Karpas-422 (cell line): ENCODE results near the gene LSAMP. TPM values are rescaled to one million over a fixed set of nuclear protein-coding genes. Genes with fewer than 3 reads are reported as not detected.
A peak's percentile ranks its signal among the peaks of the same experiment; 100 is the strongest.

Source experiments
- DNase-seq: peaks from one replicate; pipeline ENCODE4 v3.0.0-alpha.2; 2015
- H2AFZ ChIP-seq: fragments of 200-600 bp; sonication (generic); 2 replicates; pipeline ENCODE4 v1.6.1; 2014; ENCODE audit warnings: antibody characterized with exemption, low read length, mixed read lengths
- H3K27ac ChIP-seq: fragments of 200-600 bp; sonication (generic); 2 replicates; pipeline ENCODE4 v1.5.1; 2014; ENCODE audit warnings: mild to moderate bottlenecking, low read length, moderate library complexity
- H3K27me3 ChIP-seq: fragments of 200-600 bp; sonication (generic); 2 replicates; pipeline ENCODE4 v1.6.1; 2014; ENCODE audit warnings: low read length, mixed read lengths
- H3K36me3 ChIP-seq: fragments of 200-600 bp; sonication (generic); 2 replicates; pipeline ENCODE4 v1.6.1; 2014; ENCODE audit warnings: low read length, mixed read lengths; ENCODE audit not compliant: insufficient read depth
- H3K4me1 ChIP-seq: fragments of 200-600 bp; sonication (generic); 2 replicates; pipeline ENCODE4 v1.6.1; 2014; ENCODE audit warnings: mild to moderate bottlenecking, low read length, mixed read lengths
- H3K4me2 ChIP-seq: fragments of 200-600 bp; sonication (generic); 2 replicates; pipeline ENCODE4 v1.6.1; 2014; ENCODE audit warnings: low read length, low read depth, mild to moderate bottlenecking; ENCODE audit not compliant: poor library complexity, severe bottlenecking
- H3K4me3 ChIP-seq: fragments of 200-600 bp; sonication (generic); 2 replicates; pipeline ENCODE4 v1.5.1; 2014; ENCODE audit warnings: mild to moderate bottlenecking, antibody characterized with exemption, low read length, mixed read lengths
- H3K79me2 ChIP-seq: fragments of 200-600 bp; sonication (generic); 2 replicates; pipeline ENCODE4 v1.6.1; 2014; ENCODE audit warnings: mild to moderate bottlenecking, low read length, mixed read lengths
- H3K9ac ChIP-seq: fragments of 200-600 bp; sonication (generic); 2 replicates; pipeline ENCODE4 v1.6.0; 2014; ENCODE audit warnings: low read length
- H3K9me2 ChIP-seq: fragments of 200-600 bp; sonication (generic), shearing (Covaris generic); replicated peaks from 2 replicates; pipeline ENCODE4 v1.6.0; 2014; ENCODE audit warnings: mild to moderate bottlenecking, low read length, moderate library complexity; ENCODE audit not compliant: insufficient read depth
- H3K9me3 ChIP-seq: fragments of 300-700, 200-600 bp; sonication (generic); 2 replicates; pipeline ENCODE4 v1.6.1; 2014; ENCODE audit warnings: low read length, mixed read lengths
- H4K20me1 ChIP-seq: fragments of 200-600 bp; sonication (generic); 2 replicates; pipeline ENCODE4 v1.6.1; 2014; ENCODE audit warnings: mild to moderate bottlenecking, antibody characterized with exemption, low read length, low read depth; ENCODE audit not compliant: insufficient read depth
- total RNA-seq: library from RNA; depleted of rRNA; stranded (reverse); fragments of >200 nt; shearing (Covaris generic); gene quantifications from 2 replicates; pipeline ENCODE4 v1.2.3, GENCODE V29; 2014; ENCODE audit warnings: low replicate concordance

Gene LSAMP
- total RNA-seq, 1 experiment from 2014 or later = not detected

DNA sequence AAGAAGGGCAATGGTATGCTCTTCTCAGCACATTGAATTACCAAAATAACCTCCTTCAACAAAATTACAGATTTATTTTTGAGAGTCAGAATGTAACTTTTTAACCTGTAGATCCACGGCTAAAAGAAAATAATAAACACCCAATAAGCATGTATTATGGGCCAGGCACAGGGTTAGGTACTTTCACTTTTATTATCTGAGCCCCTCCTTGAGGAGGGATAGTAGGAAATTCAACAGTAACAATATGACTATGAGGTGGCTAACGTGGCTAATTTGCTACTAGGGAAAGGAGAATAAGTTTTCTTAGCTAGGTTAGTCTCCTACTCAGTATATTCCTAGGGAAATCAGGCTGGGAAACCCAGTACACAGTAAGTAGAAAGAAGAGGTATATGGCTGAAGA lies 515.1 kb downstream of the LSAMP start:
- no peak overlapping the region for H3K4me2 ChIP-seq
- H2AFZ ChIP-seq = no peak overlapping the region
- H3K9ac ChIP-seq = no peak overlapping the region
- H3K79me2 ChIP-seq = no peaks in the 10 kb centered on the region
- H3K27me3 ChIP-seq = no peaks in the 10 kb centered on the region; the same call in 1 of the 2 replicates
- no peaks in the 10 kb centered on the region for H4K20me1 ChIP-seq
- no peak overlapping the region for H3K4me3 ChIP-seq
- no peak overlapping the region for H3K27ac ChIP-seq
- no peak for DNase-seq
- H3K9me2 ChIP-seq = no peaks in the 10 kb centered on the region; the same call in 1 of the 2 replicates
- H3K4me1 ChIP-seq = no peaks in the 10 kb centered on the region
- no peaks in the 10 kb centered on the region for H3K36me3 ChIP-seq
- H3K9me3 ChIP-seq = no peaks in the 10 kb centered on the region

DNA sequence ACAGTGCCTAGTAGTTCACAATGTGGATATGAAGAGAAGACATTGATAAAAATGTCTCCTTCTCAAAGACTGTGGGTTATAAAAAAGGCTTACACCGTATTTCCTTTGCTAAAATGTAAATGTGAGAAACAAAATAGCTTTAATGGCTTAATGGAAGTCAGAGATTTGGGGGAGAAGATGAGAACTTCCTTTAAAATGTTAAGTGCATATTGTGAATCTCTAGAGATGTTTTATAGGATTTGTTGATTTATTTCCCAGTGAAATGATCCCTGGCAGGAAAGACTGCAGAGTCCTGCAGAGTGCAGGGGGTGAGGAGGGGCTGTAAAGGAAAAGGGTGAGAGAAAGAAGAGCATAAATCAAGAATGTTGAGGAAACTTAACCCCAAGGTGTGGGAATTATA lies 516.9 kb downstream of the LSAMP start:
- no peaks in the 10 kb centered on the region for H3K9me3 ChIP-seq
- H3K4me2 ChIP-seq = no peak overlapping the region
- no peaks in the 10 kb centered on the region for H3K4me1 ChIP-seq
- no peak overlapping the region for H3K4me3 ChIP-seq
- no peak for DNase-seq
- H4K20me1 ChIP-seq = no peaks in the 10 kb centered on the region
- no peak overlapping the region for H2AFZ ChIP-seq
- H3K9me2 ChIP-seq = no peaks in the 10 kb centered on the region; the same call in 1 of the 2 replicates
- no peaks in the 10 kb centered on the region for H3K36me3 ChIP-seq
- H3K27ac ChIP-seq = no peak overlapping the region
- H3K27me3 ChIP-seq = no peaks in the 10 kb centered on the region; the same call in 1 of the 2 replicates
- no peak overlapping the region for H3K9ac ChIP-seq
- H3K79me2 ChIP-seq = no peaks in the 10 kb centered on the region

DNA sequence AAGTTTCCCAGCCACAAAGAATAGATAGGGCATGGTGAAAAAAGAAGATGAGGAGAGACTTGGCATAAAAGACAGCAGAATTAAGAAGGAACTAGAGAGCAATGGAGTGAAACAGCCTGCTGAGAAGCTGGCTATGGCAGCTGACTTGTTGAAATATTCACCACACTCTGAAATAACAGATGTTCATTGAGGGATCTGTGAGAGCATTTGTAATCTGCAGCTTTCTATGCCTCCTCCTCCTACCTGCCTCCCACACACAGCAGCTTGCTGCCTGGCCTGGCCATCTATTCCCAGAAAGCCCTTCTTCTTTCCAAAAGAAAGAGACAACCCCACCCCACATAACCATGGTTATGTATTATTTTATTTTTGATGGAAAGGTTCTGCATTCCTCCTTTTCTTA lies 518.1 kb downstream of the LSAMP start:
- no peaks in the 10 kb centered on the region for H3K36me3 ChIP-seq

DNA sequence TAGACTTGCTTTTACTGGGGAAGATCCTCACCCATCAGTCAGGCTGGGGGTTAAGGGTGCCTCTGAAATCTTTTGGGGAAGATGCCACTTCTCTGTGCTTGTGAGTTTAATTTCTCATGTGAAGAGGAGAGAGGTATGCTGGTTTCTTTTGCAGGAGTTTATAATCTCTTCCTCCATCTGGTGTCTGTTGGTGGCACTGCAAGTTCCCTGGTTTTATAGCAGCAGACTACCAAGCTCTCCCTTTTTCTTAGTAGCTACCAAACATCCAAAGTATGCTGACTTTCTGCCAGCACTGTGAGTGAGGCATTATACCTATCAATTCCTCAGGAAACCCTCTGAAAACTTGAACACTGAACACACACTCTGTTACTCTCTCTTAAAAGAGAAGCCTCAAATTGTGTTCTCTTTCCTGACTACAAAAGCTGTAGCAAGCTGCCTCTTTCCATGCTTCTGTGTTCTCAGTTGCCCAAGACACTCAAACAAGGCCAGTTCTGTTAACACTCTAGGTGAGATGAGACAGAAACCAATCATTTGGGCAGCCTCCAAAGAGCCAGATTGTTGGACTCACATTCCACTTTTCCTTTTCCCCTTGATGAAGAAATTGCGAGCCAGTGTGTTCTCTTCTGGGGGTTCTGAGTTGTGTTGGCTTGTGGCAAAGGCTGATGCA lies 522.5 kb downstream of the LSAMP start:
- peak; percentile 51 for DNase-seq
- H3K4me3 ChIP-seq = no peak overlapping the region
- H3K79me2 ChIP-seq = no peaks in the 10 kb centered on the region
- no peaks in the 10 kb centered on the region for H3K4me1 ChIP-seq
- no peaks in the 10 kb centered on the region; the same call in 1 of the 2 replicates for H3K27me3 ChIP-seq
- no peak overlapping the region for H3K27ac ChIP-seq
- no peaks in the 10 kb centered on the region for H3K9me3 ChIP-seq
- no peak overlapping the region for H2AFZ ChIP-seq
- no peaks in the 10 kb centered on the region for H4K20me1 ChIP-seq
- no peak overlapping the region for H3K9ac ChIP-seq
- no peaks in the 10 kb centered on the region for H3K36me3 ChIP-seq
- no peak overlapping the region for H3K4me2 ChIP-seq
- no peaks in the 10 kb centered on the region for H3K9me2 ChIP-seq

More for the DNA sequence above, 518.1 kb downstream of the LSAMP start:
- no peak overlapping the region for H3K9ac ChIP-seq
- H3K4me1 ChIP-seq = no peaks in the 10 kb centered on the region
- H3K9me3 ChIP-seq = no peaks in the 10 kb centered on the region
- H3K9me2 ChIP-seq = no peaks in the 10 kb centered on the region
- H2AFZ ChIP-seq = no peak overlapping the region
- H4K20me1 ChIP-seq = no peaks in the 10 kb centered on the region
- DNase-seq = no peak
- H3K27ac ChIP-seq = no peak overlapping the region
- H3K4me2 ChIP-seq = no peak overlapping the region
- H3K27me3 ChIP-seq = no peaks in the 10 kb centered on the region; the same call in 1 of the 2 replicates
- no peak overlapping the region for H3K4me3 ChIP-seq
- no peaks in the 10 kb centered on the region for H3K79me2 ChIP-seq

DNA sequence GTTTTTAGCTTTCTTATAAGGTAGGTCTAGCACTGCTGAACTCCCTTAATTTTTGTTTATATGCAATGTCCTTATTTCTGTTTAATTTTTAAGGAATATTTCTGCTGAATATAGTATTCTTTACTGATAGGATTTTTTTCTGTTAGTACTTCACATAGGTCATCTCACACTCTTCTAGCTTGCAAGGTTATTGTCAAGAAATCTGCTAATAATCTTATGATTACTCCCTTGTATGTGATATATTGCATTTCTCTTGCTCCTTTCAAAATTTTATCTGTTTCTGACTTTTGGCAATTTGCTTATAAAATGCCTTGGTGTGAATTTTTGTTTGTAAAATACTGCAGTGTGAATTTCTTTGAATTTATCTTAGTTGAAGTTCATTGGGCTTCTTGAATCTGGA lies 523.6 kb downstream of the LSAMP start:
- Histone ChIP-seq H3K9me3 (no peaks in the 10 kb centered on the region), H4K20me1 (no peaks in the 10 kb centered on the region), H3K27me3 (no peaks in the 10 kb centered on the region; the same call in 1 of the 2 replicates), H3K9ac (no peak overlapping the region), H3K9me2 (no peaks in the 10 kb centered on the region), H3K4me3 (no peak overlapping the region), H3K36me3 (no peaks in the 10 kb centered on the region), H3K79me2 (no peaks in the 10 kb centered on the region), H2AFZ (no peak overlapping the region), H3K4me1 (no peaks in the 10 kb centered on the region), H3K27ac (no peak overlapping the region), H3K4me2 (no peak overlapping the region)
- DNase-seq = no peak

DNA sequence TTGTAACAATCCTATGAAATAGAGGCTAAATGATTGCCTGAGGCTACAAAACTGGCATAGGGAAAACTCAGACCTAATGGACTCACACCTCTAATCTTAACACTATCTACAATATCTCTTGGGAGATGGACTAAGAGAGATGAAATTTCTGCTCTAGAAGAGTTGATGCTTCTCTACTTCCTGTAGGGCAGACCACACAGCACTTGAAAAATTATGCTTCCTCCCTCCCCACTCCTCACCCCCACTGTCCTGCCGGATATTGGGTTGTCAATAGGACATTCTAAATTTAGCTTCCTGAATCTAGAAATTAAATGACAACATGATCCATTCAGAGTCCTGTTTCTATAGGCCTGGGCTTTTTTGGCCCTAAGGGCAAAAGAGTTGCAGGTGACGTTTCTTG lies 526.4 kb downstream of the LSAMP start:
- H3K4me2 ChIP-seq = no peak overlapping the region
- no peaks in the 10 kb centered on the region for H3K9me2 ChIP-seq
- no peak overlapping the region for H3K9ac ChIP-seq
- H3K36me3 ChIP-seq = no peaks in the 10 kb centered on the region
- H4K20me1 ChIP-seq = no peaks in the 10 kb centered on the region
- H3K4me1 ChIP-seq = no peaks in the 10 kb centered on the region
- H3K9me3 ChIP-seq = no peaks in the 10 kb centered on the region
- H3K27ac ChIP-seq = no peak overlapping the region
- H3K4me3 ChIP-seq = no peak overlapping the region
- no peaks in the 10 kb centered on the region for H3K79me2 ChIP-seq
- no peak for DNase-seq
- no peaks in the 10 kb centered on the region; the same call in 1 of the 2 replicates for H3K27me3 ChIP-seq
- no peak overlapping the region for H2AFZ ChIP-seq

DNA sequence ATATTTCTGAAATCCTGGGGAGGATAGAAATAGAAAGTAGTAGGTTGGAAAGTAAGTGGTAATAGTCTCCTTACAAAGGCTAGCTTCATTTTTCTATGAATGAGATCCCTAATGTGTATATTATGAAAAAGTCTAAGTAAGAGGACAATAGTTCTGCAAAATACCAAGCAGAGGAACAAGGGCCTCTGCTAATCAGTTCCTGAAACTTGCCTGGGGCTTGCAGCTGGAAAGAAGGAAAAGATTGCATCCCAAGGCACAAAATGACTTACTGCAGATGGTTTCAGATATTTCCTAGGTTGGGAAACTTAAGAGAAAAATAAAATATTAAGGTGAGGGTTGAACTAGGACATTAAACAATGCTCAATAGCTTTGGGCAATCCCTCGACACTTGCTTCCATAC lies 528.4 kb downstream of the LSAMP start:
- H3K9me3 ChIP-seq = no peaks in the 10 kb centered on the region
- H3K4me2 ChIP-seq = no peak overlapping the region
- no peak overlapping the region for H3K27ac ChIP-seq
- no peaks in the 10 kb centered on the region for H4K20me1 ChIP-seq
- no peaks in the 10 kb centered on the region; the same call in 1 of the 2 replicates for H3K27me3 ChIP-seq
- no peak overlapping the region for H3K4me3 ChIP-seq
- H2AFZ ChIP-seq = no peak overlapping the region
- no peaks in the 10 kb centered on the region for H3K4me1 ChIP-seq
- no peak overlapping the region for H3K9ac ChIP-seq
- no peak for DNase-seq
- H3K36me3 ChIP-seq = no peaks in the 10 kb centered on the region
- H3K79me2 ChIP-seq = no peaks in the 10 kb centered on the region
- no peaks in the 10 kb centered on the region for H3K9me2 ChIP-seq

DNA sequence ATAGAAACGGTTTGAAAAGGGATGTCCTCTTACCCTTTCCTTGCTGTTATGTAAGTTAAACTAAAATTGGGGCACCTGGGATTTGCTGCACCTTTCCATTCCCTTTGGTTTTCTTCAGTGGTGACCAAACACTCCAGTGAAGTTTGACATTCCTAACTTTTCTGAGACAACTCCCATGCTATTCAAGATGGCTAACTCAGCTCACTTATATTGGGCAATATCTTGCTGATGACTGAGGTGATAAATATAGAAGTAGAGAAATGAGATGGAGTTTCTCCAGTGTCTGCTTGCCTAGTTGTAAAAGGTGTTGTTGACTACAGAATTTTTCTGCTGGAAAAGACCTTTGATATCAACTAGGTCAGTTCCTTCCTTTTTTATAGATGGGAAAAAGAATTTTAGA lies 530.2 kb downstream of the LSAMP start:
- Histone ChIP-seq H3K27me3 (no peaks in the 10 kb centered on the region; the same call in 1 of the 2 replicates), H3K79me2 (no peaks in the 10 kb centered on the region), H3K36me3 (no peaks in the 10 kb centered on the region), H2AFZ (no peak overlapping the region), H3K9me2 (no peaks in the 10 kb centered on the region), H3K9me3 (no peaks in the 10 kb centered on the region), H3K4me1 (no peaks in the 10 kb centered on the region), H3K4me2 (no peak overlapping the region), H3K27ac (no peak overlapping the region), H4K20me1 (no peaks in the 10 kb centered on the region), H3K9ac (no peak overlapping the region), H3K4me3 (no peak overlapping the region)
- no peak for DNase-seq
